Measurements from ENCODE around the gene MACROD2.
"Not testable (repeated sequence)": the region's sequence is repeated elsewhere in the genome, so short reads cannot be mapped to it uniquely, and the experiment has no call there.

MACROD2 gene

DNA sequence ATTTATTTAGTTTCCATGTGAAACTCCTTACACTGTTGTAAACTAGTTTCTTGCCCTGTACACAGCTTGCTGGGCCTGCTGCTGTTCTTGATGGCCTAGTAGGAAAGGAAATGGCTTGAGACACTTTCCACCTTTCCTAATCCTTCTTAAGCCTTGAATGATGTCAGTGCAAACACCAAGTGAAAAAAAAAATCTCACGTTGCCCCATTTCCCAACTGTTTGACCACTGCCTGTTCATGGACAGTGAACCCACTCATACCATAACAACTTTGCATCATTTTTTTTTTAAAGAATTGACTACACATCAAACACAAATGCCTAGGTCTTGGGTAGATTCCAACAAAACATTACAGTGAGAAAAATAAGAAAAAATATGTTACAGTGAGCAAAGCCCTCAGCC lies 995.7 kb downstream of the MACROD2 start:
- DNase-seq (ENCODE audit: low read depth) = no peak

GRCh38 chr20:14992153-14992552 lies 996.8 kb downstream of the MACROD2 start:
- no peak for DNase-seq (ENCODE audit: low read depth)

DNA sequence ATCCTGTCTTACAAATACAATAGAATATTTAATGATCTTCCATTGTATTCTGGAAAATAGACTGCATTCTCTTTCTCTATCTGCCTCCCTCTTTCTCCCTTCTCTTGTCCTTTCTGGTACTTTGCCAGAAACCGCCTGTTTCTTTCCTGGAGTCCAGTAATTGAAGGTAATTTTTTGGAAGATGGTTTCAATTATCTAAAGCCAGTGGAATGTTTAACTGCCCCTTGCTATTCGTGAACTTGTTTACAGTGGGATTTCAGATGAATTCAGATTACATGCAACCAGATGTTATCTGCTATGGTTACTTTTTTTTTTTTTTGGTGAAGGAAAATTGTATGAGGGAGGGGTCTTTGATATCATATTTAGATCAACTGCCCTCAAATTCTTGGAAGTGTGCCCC lies 997.6 kb downstream of the MACROD2 start:
- no peak for DNase-seq (ENCODE audit: low read depth)

GRCh38 chr20:14996883-14997672 lies 1001.8 kb downstream of the MACROD2 start:
- DNase-seq (ENCODE audit: low read depth) = no peak

DNA sequence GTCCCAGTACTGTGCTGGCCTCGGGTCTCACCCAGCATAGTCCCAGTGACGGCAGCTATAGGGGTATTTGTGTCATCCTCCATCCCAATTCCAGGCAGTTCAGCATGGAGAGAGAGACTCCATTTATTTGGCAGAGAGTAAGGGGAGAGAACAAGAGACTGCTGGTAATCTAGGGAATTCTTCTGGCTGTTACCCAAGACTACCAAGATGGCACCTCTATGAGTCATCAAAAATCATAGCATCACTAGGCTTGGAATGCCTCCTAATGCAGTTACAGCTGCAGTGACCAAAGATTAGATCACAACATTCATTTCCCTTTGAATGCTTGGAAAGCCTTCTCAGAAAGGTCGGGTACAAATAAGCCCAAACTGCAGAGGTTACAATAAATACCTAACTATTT lies 1002.5 kb downstream of the MACROD2 start:
- DNase-seq (ENCODE audit: low read depth) = no peak

DNA sequence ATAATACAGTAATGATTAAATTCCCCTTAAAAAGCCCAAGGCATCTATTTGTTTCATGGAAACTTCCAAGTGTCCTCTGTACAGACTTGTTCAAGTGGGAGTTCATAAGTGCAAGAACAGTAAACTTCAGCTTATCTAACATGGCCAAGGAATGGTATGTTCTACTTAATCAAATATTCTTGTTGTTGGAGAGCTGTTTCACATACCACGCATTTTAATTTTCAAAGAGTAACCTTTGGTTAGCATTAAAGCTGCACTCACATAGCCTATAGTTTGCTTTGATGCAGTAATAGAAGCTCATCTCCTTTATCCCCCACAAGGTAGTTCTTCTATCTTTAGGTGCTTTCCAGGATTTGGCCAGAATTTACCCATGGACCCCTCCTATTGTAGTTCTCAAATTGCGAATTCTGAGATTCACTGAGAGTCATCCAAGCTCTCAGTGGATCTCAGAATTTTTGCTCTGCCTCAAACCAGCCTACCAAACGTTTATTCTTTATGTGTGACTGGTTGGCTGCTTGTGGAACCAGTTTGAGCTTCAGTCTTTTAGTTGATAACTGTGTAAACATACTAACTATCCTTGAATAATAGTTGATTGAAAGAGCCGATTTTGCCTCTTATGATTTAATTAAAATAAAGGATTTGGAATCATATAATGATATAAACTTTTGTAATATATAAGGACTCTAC lies 1010.1 kb downstream of the MACROD2 start:
- DNase-seq (ENCODE audit: low read depth) = no peak

- DNase-seq (ENCODE audit: low read depth) = no peak
Measured at GRCh38 chr20:15011631-15012030, 1016.3 kb downstream of the MACROD2 start.

GRCh38 chr20:15012566-15012965 lies 1017.2 kb downstream of the MACROD2 start:
- no peak for DNase-seq (ENCODE audit: low read depth)

GRCh38 chr20:15016875-15017274 lies 1021.6 kb downstream of the MACROD2 start:
- not testable (repeated sequence) for DNase-seq (ENCODE audit: low read depth)

DNA sequence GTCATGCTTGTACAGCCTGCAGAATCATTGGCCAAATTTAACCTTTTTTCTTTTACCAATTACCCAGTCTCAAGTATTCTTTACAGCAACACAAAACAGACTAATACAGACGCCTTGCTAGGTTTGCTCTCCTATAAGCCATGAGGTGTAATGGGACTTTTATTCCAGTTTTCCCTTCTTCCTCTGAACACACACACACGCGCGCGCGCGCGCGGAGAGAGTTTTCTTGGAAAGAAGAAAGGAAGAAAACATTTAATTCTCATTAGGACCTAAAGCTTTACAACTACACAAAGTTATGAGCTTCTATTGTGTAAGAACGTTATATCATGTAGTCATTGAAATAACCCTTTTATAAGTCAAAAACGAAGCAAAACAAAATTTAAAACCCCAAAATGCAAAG lies 1023.6 kb downstream of the MACROD2 start:
- no peak for DNase-seq (ENCODE audit: low read depth)

GRCh38 chr20:15020845-15021244 lies 1025.5 kb downstream of the MACROD2 start:
- DNase-seq (ENCODE audit: low read depth) = no peak

GRCh38 chr20:15022921-15023320 lies 1027.6 kb downstream of the MACROD2 start:
- DNase-seq (ENCODE audit: low read depth) = no peak

GRCh38 chr20:15026759-15027158 lies 1031.4 kb downstream of the MACROD2 start:
- DNase-seq (ENCODE audit: low read depth) = no peak

DNA sequence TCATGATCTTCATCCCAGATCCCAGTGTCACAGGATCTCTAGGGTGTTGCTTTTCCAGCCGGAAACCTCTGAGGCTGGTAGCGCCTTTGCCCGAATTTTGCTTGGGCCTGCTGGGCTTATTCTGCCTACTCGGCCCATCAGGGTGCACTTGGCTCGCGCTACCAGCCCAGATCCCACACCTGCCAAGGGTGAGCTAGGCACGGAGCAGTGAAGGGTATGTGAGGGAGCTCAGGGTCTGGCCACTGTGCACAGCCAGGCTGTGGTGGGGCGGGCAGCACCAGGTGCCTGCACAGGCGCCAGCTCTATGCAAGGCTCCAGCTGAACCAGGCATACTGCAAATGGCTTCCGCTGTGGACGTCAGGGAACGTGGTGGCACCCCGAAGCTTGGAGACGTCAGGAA lies 1035.5 kb downstream of the MACROD2 start:
- DNase-seq (ENCODE audit: low read depth) = no peak

DNA sequence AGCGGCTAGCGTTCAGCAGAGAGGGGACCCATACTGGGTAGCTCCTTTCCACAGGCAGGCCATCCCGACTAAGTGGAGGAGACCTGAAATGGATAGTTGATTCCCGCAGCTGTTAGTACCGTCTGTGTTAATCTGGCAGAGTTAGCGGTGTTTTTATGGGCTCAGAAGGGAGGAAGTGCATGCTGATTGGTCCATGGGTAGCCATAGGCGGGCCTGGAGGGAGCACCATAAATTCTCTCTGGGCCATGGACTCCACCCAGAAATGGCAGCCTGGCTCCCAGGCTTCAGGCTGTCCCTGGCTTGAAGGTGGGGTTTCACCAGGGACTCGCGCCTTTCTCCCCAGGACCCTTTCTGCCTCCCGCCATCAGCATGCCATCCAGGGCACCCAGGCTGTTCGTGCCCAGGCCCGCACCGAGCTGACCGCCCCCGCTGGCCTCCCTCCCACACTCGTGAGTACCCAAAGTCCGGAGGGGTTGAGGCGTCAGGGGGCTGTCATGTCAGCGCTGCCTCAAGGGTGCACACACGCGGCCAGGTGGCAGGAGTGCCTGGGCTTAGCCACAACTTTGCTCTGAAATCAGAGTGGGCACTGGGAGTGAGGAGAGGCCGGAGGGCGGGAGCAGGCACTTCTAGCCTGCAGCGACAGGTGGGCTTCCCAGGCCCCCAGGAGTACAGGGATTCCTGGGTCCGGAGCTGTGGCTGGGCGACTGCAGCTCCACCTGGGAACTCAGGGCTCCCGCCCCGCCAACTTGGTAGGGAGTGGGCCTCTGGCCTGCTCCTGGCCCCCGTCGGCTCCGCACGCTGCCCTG lies 1036.4 kb downstream of the MACROD2 start:
- DNase-seq (ENCODE audit: low read depth) = no peak

DNA sequence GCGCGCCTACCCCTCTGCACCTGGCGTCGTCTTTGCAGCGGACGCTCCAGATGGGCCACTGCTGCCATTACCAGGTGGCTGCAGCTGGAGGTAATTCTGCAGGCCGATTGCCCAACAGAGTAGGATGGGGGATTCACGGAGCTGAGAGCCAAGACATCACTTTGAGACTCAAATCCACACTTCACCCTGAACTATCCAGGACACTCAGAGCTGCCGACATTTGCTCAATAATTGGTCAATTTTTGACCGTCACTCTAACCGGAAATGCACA lies 1037.0 kb downstream of the MACROD2 start:
- DNase-seq (ENCODE audit: low read depth) = no peak

DNA sequence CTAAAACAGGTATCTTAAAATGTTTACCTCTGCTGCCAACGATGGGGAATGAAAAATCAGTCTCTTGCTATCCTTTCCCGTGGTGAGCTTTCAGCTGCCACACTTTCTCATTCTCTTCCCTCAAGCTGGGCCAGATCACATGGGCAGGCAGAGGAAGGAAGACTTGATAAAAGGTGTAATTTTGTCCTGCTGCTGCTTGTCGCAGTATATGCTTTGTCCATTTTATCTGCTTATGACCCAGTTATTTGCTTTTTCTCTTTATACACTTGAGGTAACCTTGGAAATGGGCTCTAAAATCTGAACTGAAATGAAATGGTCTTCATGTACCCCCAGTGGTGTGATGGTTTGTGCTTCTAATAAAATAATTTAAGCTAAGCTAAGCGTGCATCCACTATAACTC lies 1038.0 kb downstream of the MACROD2 start:
- no peak for DNase-seq (ENCODE audit: low read depth)

DNA sequence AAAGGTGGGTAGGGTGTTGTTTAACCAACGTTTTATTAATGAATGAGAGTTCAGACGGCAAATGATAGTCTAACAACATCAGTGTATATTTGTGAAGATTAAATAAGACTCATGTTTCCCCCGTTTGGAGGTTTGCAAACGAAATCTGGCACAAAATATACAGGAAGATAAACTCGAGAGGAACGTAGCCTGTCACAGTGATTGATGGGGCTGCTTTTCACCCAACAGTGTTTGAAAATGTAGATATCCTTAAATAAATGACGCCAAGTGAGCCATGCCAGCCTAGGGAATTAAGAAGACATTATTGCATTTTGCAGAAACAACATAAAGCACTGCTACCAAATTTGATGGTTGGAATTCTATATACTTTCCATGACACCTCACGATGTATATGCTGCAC lies 1038.6 kb downstream of the MACROD2 start:
- DNase-seq (ENCODE audit: low read depth) = no peak

DNA sequence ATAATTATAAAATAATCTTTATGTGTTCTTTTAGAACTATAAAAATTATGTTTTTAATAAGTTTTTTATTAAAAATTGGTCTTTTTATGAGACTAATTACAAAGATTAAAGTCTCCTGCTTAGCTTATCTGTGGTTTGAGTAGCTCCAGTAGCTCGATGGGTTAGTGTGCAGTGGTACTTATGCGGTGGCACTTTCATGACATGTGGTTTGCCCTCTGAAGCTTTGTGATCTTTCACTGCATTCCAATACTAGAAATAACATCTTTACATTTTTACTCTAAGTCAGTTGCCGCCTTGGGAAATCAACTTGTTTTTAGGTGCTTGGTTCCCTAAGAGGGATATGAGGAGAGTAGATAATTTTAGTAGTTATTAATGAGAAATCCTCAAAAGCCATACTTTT lies 1041.6 kb downstream of the MACROD2 start:
- no peak for DNase-seq (ENCODE audit: low read depth)

DNA sequence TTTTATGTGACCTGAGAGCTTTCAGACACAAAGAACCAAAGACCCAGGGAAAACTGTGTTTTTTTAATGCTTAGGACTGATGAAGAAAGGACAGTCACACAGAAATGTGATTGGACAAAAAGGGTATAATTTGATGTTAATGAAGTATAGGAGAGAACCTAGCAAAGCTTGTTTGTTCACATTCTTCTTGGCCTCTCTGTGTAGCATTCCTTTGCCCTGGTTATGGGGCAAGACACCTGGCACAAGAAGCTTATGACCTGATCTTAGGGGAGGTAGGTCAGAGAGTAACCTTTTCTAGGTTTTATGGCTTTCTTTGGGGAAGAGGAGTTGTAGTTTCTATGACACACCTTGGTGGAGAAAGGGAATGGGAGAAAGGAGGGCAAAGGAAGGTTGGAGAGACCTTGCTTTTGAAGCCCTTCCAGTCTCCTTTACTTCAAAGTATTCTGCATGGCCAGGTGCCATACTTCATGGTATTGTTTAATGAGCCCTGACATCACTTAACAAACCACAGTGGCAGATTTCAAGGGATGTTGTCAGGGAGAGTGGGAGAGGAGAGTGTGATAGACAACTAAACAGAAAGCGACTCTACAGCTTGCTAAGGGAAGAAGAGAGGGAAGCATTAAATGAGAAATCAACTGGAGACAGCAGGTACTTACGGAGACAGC lies 1043.9 kb downstream of the MACROD2 start:
- no peak for DNase-seq (ENCODE audit: low read depth)

- no peak for DNase-seq (ENCODE audit: low read depth)
Measured at GRCh38 chr20:15042723-15043122, 1047.4 kb downstream of the MACROD2 start.

DNA sequence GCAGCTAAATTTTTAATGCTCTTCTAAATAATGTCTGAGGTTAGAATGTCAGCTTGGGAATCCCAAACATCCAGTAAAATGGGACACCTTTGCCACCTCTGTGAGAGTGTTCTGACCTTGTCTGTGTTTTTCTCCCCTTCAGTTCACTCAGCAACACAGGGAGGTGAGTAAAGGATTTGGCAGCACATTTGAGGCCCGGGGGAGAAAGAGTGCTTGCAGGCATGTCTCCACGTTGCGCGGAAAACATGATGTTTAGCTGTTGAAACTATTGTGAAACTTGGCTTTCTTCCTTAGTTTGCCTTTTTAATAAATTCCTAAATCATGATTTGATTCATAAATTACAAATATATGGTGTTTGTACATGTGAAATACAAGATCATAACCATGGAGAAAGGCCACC lies 1049.9 kb downstream of the MACROD2 start:
- DNase-seq (ENCODE audit: low read depth) = no peak

- DNase-seq (ENCODE audit: low read depth) = no peak
Measured at GRCh38 chr20:15047042-15047441, 1051.7 kb downstream of the MACROD2 start.

Data from activated T-helper 1 cell treated with Interleukin-2 at 50 U/mL for 16 hours (primary cell).